Measurements from ENCODE around the gene PELI3.
"Not testable (repeated sequence)": the region's sequence is repeated elsewhere in the genome, so short reads cannot be mapped to it uniquely, and the experiment has no call there.

The PELI3 gene

GRCh38 chr11:66447012-66447411 is 19.7 kb upstream of the PELI3 start:
- DNase-seq = no peak

- DNase-seq = no peak
These were observed 18.2 kb upstream of the PELI3 start for GRCh38 chr11:66448523-66448922.

GRCh38 chr11:66450560-66450959 is 16.1 kb upstream of the PELI3 start:
- no peak for DNase-seq

GRCh38 chr11:66451663-66452062 is 15.0 kb upstream of the PELI3 start:
- no peak for DNase-seq

GRCh38 chr11:66454247-66454646 is 12.5 kb upstream of the PELI3 start:
- DNase-seq = no peak

- no peak for DNase-seq
These were observed 11.9 kb upstream of the PELI3 start for GRCh38 chr11:66454828-66455227.

- DNase-seq = no peak
These were observed 8.9 kb upstream of the PELI3 start for GRCh38 chr11:66457826-66458225.

GRCh38 chr11:66459138-66459778 is 7.4 kb upstream of the PELI3 start:
- no peak for DNase-seq

- no peak for DNase-seq
These were observed 4.7 kb upstream of the PELI3 start for GRCh38 chr11:66462010-66462409.

- no peak for DNase-seq
These were observed 3.8 kb upstream of the PELI3 start for GRCh38 chr11:66462911-66463310.

GRCh38 chr11:66464116-66464515 is 2.6 kb upstream of the PELI3 start:
- DNase-seq = not testable (repeated sequence)

- no peak for DNase-seq
These were observed 1.8 kb upstream of the PELI3 start for GRCh38 chr11:66464916-66465315.

GRCh38 chr11:66465373-66466224 is 1.1 kb upstream of the PELI3 start:
- DNase-seq = no peak

GRCh38 chr11:66467034-66467659 is 442 bp downstream of the PELI3 start:
- DNase-seq = no peak

GRCh38 chr11:66467756-66468155 is 1.1 kb downstream of the PELI3 start:
- DNase-seq = no peak

GRCh38 chr11:66468691-66469090 is 2.0 kb downstream of the PELI3 start:
- no peak for DNase-seq

- no peak for DNase-seq
These were observed 2.7 kb downstream of the PELI3 start for GRCh38 chr11:66469441-66469840.

- DNase-seq = no peak
These were observed 3.3 kb downstream of the PELI3 start for GRCh38 chr11:66470015-66470414.

GRCh38 chr11:66471142-66471541 is 4.4 kb downstream of the PELI3 start:
- no peak for DNase-seq

- DNase-seq = no peak
These were observed 5.3 kb downstream of the PELI3 start for GRCh38 chr11:66472054-66472453.

- no peak for DNase-seq
These were observed 6.5 kb downstream of the PELI3 start for GRCh38 chr11:66473167-66473566.

GRCh38 chr11:66473608-66474515 is 7.2 kb downstream of the PELI3 start:
- no peak for DNase-seq
